IPS DF 19.7 (cell line): Measurements from ENCODE around the gene IQCH.
"Not testable (repeated sequence)": the region's sequence is repeated elsewhere in the genome, so short reads cannot be mapped to it uniquely, and the experiment has no call there.

Experiments
- DNase-seq: peaks from one replicate; pipeline ENCODE4 v3.0.0-alpha.2; 2013; ENCODE audit warnings: low read depth, low spot score

The IQCH gene

DNA sequence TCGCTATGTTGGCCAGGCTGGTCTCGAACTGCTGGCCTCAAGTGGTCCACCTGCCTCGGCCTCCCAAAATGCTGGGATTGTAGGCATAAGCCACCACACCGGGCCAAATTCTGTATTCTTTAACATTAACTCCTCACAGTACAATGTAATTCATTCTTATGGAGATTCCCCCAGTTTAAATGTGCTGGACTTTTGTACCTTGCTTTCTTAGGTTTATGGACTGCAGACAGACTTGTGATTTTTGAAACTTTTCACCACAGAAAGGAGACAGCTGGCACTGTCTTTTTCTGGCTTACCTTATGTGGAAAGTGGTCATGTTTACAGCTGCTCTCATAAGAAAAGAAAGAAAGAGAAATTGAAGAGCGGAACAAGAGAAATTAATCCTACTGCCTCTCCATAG, 103.8 kb downstream of the IQCH start:
- no peak for DNase-seq

DNA sequence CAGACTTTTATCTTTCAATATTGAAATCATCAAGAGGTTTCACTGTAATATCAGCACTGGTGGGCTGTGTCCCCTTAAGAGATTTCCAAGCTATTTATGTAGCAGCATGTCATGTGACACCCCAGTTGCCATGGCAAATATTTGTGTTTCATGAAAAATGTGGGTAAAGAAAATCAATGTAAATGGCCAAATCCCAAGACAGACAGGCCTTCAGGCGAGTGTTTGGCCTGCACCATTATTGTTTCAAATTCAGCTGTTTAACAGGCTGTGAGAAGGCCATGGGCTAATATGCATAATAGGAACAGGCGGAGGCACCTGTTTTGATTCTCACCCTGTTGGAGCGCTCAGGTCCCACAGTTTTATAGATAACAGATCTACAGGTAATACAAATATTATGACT, 104.2 kb downstream of the IQCH start:
- no peak for DNase-seq

DNA sequence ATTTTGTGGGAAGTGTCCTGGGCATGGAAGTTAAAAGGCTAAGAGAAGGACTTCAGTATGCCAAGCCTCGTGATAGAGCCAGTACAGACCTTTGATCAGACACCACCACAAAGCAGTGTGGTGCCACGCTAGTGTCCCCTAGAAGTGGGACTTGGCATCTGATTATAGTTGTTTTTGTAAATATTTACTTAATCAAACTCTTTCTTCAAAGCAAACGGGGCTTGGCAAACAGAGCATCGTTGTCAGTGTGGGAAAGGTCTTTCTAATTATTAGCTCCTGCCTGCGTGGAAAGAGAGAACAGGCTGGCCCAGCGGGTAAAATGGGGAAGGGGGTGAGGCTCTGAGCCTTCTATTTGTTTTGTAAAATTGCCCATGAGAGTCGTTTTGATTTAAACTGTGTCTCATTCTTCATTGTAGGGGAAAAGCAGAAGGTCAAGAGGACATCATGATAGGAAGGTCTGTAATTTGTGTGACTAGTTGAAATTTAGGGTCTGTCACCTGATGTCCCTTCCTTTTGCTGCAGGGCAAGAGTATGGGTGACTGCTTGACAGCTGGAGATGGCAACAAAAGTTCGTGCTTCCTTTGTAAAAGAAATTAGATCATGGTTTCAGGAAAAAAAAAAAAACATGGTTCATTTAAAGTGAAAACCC, 105.0 kb downstream of the IQCH start:
- DNase-seq = no peak

DNA sequence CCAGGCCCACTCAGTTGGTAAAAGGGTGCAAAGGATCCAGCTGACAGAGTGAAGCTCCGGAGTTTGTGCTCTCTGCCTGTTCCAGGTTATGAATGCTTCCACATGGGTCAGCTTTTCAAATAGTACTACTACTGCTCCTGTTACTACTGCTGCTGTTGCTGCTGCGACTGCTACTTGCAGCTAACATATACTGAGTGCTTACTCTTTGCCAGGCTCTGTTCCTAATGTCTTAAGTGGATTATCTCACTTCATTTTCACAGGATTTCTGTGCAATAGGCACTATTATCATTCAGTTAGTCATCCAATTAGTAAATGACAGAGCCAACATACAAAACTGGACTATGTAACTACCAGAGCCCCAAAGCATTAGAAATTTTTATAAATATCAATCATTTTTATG, 106.5 kb downstream of the IQCH start:
- no peak for DNase-seq

DNA sequence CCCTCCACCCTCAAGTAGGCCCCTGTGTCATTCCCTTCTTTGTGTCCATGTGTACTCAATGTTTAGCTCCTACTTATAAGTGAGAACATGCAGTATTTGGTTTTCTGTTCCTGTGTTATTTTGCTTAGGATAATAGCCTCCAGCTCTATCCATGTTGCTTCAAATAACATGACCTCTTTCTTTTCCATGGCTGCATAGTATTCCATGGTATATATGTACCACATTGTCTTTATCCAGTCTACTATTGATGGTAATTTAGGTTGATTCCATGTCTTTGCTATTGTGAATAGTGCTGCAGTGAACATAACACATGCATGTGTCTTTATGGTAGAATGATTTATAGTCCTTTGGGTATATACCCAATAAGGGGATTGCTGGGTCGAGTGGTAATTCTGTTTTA, 109.1 kb downstream of the IQCH start:
- DNase-seq = not testable (repeated sequence)

DNA sequence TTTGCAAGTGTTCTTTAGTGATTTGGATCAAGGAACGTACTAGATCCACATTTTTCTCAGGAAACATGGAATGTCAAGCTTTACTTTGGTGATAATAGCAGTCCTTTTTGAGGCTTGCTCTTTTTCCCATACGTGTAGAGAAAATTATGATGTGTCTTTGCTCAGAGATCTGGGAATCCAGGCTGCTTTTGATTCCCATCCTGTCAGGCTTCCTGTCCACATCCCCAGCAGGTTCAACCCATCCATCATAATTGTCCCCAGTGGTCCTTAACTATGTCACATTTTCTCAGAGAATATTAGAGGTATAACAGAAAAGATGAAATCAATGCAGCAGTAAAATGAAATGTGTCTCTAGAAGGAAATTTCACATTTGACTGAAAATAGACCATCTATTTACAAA, 111.4 kb downstream of the IQCH start:
- no peak for DNase-seq

DNA sequence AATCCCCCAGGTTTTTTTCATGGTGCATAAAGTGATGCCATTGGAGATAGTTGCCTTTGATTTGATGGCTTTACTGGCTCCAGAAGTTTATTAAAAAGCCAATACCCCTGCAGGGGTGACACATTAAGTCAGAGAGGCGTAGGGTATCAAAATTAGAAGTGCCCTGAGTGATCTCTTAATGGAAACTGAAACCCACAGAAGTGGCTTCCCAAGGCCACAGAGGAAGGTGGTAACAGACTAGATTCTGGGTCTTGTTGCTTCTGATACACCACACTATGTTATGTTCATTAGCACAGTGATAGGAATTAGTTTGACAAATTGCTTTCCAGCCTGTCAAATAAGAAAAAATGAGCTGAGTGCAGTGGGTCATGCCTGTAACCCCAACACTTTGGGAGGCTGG, 112.3 kb downstream of the IQCH start:
- DNase-seq = no peak

DNA sequence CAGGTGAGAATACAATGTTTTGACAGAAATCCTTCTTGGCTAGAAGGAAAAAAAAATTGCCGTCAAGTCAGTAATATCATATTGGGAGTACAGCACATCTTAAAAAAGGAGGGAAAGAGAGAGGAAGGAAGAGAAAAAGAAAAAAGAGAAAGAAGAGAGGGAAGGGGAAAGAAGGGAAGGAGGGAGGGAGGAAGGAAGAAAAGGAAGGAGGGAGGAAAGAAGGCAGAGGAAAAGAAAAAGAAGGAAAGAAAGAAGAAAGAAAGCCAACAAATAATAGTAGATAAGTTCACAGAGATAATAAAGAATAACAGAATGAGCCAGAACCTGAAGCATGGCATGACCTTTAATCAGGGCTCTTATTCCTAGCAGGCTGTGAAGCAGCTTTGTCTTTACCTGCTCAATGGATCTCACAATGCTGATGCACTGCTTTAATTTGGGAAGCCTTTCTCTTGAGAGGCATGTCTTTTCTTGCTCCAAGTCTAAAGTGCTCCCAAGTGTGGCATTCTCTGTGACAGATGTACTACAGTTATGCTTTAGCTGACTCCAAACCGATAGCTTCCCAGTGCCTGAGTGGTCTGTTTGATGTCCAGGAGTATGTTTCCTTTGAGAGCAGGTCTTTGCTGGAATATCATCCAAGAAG, 114.9 kb downstream of the IQCH start:
- DNase-seq = no peak

DNA sequence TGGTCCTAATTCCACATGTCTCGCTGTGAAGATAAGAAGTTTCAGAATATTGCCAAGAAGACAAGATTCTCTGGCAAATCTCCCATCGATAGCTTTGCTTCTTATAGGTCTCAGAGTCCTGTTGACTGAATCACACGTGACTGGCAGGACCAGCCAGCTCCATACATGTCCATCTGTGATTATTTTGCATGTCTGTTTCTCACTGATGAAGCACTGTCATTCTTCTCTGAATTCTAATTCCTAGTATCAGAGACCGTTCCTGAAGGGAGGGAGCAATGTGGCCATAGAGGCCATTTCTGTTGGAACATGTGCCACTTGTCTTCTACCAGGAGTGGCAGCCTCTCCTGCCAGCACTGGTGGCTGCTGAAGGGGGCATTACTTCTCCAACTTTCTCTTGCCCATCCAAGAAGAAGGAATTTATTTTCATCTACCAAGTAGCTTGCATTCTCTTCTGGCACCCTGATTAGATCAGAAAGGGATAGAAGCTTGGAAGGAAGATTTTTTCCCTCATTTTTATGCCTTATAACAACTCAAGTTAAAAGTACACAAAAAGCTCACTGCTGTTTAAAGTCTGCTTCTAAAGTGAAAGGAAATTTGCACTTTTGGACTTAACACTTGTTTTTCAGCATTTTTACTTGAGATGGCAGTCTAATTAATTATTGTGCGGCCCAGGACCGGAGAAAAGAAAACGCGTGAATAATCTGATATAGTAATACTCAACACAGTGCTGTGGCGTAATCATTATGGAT, 115.8 kb downstream of the IQCH start:
- DNase-seq = no peak

DNA sequence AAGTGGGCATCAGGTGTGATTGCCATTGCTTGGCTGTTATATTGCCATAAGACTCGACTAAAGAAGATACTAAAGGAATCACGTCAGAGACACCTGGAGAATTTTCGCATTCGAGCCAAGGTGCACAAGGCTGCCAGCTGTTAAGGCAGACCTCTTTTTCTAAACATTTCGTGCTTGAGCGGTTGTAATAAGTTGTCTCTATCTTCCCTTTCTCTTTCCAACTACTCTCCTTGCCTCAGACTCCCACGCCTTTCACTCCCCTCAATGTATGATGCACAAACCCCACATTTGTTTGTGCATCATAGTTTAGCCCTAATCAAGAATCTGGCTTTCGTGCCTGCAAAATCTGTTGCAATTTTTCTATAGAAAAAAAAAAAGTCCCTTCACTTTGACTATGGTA, 118.0 kb downstream of the IQCH start:
- DNase-seq = no peak

DNA sequence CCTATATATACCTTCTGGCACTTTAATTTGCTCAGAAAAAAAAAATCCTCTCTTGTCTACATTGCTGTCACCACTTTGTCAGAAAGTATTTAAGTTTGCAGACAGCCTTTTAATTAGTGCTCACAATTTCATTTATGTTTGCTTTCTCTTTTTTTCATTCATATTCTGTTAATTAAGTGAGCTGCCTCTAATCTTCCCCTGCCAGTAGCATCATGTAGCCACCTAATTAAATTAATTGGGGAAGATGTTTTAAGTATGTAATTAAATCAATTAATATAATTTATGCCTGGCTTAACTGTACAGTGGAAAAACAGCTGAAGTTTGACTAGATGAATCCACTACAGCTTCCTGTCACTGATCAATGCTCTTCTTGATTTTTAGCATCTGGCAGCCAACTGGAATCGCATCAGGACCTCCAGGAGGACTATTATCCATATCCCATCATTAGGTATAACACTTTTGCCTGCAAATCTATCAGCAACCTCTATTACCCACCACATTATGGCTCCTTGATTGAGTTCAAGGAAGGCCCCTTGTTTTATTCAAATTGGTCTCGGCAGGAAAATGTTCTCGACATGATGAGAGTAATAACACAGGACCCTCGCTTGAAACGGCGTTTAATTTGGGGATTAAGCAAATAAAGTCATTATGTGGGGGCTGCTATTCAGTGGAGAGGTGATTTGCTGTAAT, 118.5 kb downstream of the IQCH start:
- DNase-seq = no peak

DNA sequence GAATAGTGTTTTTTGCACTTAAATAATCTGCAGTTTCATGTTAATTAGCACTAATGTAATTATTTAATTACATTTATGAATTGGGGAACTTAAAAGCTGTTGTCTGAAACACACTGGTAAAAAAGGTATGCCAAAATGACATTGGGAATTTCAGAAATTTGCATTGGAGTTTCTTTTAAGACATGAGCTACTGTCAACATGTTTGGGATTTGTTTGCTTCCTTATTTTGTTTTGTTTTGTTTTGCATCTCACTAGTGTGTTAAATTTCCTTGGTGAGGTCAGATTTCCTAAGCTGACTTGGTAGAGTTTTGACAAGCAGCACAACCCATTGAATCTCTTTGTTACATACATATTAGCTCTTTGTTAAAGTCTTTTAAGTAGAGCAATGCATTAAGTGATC, 119.4 kb downstream of the IQCH start:
- DNase-seq = no peak

DNA sequence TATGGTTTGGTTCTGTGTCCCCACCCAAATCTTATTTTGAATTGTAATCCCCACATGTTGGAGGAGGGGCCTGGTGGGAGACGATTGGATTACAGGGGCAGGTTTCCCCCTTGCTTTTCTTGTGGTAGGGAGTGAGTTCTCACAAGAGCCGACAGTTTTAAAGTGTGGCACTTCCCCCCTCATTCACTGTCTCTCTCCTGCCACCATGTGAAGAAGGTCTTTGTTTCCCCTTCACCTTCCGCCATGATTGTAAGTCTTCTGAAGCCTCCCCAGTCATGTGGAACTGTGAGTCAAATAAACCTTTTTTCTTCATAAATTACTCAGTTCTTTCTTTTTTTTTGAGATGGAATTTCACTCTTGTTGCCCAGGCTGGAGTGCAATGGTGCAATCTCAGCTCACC, 124.9 kb downstream of the IQCH start:
- DNase-seq = no peak

DNA sequence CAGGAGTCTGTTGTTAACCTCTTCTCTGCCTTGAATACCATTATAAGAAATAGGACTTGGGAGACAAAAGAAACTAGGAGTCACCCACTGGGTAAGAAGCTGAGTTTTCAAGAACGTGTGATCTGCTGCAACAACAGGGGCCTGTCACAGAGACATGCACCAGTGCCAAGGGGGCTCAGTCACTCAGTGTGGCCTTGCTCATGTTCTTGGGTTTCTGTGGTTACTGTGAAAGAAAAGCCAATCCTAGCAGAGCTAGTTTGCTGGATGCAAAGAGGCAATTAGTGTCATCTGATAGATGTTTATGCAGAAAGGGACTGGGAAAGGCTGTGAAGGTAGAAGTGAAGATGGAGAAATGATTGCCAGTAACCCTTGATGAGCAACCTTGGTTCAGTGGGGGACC, 126.3 kb downstream of the IQCH start:
- no peak for DNase-seq

DNA sequence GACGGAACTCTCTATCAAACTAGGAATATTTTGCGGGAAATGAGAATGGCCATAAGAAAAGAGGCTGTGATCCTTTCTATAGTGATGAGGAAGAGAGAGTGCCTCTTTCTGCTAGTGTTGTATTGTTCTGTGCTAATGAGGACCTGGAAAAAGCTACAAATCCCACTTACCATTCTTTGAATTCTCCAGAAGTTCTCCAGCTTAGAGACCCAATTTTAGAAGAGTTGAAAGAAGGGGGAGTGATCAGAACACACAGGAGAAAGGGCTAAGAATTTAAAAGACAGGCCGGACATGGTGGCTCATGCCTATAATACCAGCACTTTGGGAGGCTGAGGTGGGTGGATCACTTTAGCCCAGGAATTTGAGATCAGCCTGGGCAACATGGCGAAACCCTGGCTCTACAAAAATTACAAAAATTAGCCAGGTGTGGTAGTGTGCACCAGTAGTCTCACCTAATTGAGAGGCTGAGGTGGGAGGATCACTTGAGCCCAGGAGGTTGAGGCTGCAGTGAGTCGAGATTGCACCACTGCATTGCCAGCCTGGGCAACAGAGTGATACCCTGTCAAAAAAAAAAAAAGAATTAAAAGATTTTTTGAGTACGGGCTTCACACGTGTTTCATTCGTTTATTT, 126.9 kb downstream of the IQCH start:
- DNase-seq = no peak

DNA sequence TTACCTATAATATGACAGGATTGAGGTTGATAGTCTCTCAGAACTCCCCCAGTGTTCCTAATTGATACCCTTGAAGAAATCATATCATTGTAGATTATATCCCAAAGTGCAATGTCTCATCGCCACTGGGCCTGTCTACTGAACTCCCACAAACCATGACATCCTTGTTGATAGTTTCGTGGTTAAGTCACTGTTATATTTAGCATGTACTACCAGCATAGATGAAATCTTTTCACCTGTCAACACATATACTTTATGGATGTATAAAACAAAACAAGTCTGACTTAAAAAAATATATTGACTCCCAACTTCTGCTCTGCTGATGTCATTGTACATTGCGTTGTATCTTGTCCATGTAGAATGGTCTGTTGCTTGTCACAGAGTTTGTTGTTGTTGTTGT, 128.1 kb downstream of the IQCH start:
- no peak for DNase-seq

DNA sequence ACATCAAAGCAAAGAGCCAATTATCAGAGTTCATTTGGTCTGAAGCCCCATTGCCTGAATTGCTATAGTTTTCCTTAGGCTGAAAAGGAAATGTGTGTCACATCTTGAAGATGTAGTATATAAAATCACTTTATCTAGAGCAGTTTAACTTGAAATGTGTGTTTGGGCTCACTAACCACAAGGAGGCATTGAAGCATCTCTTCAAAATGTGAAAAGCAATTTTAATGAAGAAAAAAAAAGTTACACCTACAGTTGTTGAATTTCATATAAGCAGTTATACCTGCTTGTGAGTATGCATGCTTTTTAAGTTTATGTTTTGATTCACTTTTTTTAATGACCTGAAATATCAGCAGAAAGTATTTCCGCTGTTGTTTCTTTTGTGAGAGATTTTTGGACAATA, 129.3 kb downstream of the IQCH start:
- no peak for DNase-seq

DNA sequence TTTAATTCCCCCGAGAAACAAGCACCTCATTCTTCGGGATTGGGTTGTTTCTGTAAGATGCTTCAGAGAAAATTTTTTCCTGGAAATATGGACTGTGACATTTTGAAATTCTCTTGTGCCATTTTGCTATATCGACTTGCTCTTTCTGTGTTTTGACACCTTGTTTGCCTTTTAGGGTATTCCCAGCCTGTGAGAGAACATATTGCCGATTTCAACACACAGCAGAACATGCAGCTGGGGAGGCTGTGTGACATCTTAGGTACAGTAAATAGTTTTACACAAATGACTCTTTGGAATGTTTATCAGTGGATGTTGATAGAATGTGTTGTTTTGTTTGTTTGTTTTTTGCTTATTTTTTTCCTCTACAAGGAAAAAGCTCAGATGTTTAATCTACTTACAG, 130.2 kb downstream of the IQCH start:
- no peak for DNase-seq

DNA sequence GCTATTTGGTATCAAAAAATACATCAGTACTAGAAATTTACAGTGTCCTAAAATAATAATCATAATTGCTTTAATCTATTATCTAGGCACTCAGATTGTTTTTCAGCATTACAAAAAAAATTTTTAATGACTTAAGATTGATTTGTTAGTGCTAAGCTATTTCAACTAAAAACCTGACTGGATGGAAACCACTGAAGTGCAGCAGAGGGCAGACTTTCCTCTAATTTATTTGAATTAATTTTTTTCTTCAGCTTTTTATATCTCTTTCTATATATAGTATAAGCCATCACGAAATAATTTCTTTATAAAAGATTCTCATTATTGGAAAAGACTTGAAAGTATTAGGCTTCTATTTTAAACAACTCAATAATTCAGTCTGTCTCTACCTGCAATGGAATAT, 131.4 kb downstream of the IQCH start:
- DNase-seq = no peak

DNA sequence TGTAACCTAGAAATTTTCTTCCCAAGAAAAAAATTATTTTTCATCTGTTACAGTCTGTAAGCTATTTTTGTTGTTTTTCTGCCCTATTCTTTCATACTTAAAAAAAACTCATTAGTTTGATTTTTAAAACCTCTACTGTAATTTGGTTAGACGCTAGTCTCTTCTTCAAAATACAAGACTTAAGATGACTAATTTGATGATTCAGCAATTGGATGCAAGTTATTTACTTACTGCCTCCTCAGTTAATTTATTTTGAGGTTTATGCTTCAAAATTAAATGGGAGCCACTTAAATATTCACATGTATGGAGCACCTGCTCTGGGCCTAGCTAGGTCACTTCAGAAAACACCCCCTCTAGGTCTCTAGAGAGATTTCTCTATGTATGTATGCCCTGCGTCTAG, 132.4 kb downstream of the IQCH start:
- no peak for DNase-seq

DNA sequence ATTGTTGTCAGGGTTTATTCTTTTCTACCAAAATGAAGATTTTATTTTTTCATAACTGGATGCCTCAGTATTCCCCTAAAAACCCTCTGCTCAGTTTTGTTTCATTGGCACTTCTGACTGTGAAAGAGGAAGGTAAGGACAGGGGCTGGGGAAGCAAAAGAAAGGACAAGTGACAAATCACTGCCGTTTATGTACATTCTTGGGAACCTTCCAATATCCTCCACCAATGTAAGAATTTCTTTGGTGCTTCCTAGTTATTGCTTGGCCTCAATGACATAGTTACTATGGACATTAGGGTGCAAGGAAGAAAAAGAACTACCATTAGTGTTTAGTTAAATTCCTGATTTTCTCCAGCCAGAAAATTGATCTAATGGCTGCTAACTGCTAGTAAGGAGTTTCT, 135.4 kb downstream of the IQCH start:
- no peak for DNase-seq
